ENCODE results near the gene PAEP.
"Not testable (repeated sequence)": the region's sequence is repeated elsewhere in the genome, so short reads cannot be mapped to it uniquely, and the experiment has no call there.

The PAEP gene

GRCh38 chr9:135526089-135526729 is 35.3 kb upstream of the PAEP start:
- no peak for DNase-seq (ENCODE audit: low read depth)

GRCh38 chr9:135526730-135527571 is 34.6 kb upstream of the PAEP start:
- DNase-seq (ENCODE audit: low read depth), result no peak

DNA sequence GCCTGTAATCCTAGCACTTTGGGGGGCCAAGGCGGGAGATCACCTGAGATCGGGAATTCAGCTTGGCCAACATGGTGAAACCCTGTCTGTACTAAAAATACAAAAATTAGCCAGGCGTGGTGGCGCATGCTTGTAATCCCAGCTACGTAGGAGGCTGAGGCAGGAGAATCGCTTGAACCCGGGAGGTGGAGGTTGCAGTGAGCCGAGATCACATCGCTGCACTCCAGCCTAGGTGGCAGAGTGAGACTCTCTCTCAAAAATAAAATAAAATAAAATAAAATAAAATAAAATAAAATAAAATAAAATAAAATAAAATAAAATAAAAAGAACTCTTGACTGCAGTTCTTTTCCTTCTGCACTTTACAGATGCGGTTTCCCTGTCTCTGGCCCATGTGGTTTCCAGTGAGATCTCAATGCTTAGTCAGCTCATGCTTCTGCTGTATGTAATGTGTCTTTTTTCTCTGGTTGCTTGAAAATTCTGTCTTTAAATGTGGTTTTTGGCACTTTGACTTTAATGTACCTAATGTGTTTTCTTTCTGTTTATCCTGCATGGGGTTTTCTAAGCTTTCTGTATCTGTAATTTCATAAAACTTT is 32.6 kb upstream of the PAEP start:
- not testable (repeated sequence) for DNase-seq (ENCODE audit: low read depth)

DNA sequence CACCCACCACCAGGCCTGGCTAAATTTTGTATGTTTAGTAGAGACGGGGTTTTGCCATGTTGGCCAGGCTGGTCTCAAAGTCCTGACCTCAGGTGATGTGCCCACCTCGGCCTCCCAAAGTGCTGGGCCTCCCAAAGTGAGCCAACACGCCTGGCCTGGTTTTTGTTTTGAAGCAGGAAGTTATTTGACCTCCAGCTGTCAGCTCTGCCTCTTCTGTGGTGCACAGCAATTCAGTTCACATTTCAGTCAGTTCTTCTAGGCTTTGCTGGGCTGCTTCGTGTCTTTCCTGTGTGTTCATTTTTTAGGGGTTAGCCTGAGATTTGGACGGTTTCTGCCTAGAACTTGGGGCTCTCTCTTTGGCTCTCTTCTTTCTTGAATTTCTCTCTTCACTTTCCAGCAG is 31.4 kb upstream of the PAEP start:
- DNase-seq (ENCODE audit: low read depth), result no peak

DNA sequence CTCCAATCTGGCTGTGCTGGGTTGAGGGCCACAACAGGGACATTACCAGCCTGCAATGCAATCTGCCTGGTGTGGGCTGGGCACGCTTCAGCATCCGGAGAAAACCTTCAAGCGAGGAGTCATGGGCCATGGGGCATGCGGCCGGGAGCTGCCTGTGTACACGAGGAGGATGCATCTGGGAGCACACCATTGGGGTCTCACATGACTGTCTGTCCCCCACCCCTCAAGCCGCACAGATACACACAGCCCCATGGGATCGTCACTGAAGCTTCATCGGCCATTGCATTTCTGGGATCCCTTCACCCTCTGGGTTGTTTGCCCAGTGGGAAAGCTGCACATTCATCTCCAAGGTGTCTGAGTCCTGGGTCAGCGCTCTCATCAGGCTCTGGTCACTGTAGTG is 30.5 kb upstream of the PAEP start:
- DNase-seq (ENCODE audit: low read depth), result no peak

DNA sequence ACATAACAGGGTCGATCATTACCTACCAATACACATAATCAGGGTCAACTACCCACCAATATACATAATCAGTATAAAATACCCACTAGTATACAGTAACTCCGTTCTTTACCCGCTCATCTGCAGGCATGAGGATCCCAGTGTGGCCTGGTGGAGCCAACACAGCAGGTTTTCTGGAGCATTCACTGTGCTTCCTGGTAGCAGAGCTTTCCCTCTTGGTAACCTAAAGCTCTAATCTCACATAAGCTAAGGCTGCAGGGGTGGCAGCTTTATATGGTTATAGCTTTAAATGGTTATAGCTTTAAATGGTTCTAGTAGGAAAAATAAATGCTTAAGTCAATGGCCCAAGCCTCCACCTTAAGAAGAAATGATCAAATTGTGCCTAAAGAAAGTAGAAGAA is 28.4 kb upstream of the PAEP start:
- no peak for DNase-seq (ENCODE audit: low read depth)

GRCh38 chr9:135533674-135534073 is 27.9 kb upstream of the PAEP start:
- DNase-seq (ENCODE audit: low read depth), result no peak

- not testable (repeated sequence) for DNase-seq (ENCODE audit: low read depth)
Observed at GRCh38 chr9:135534192-135534711, 27.3 kb upstream of the PAEP start.

- not testable (repeated sequence) for DNase-seq (ENCODE audit: low read depth)
Observed at GRCh38 chr9:135534826-135535225, 26.7 kb upstream of the PAEP start.

- not testable (repeated sequence) for DNase-seq (ENCODE audit: low read depth)
Observed at GRCh38 chr9:135535631-135536030, 25.9 kb upstream of the PAEP start.

- no peak for DNase-seq (ENCODE audit: low read depth)
Observed at GRCh38 chr9:135536216-135536615, 25.3 kb upstream of the PAEP start.

DNA sequence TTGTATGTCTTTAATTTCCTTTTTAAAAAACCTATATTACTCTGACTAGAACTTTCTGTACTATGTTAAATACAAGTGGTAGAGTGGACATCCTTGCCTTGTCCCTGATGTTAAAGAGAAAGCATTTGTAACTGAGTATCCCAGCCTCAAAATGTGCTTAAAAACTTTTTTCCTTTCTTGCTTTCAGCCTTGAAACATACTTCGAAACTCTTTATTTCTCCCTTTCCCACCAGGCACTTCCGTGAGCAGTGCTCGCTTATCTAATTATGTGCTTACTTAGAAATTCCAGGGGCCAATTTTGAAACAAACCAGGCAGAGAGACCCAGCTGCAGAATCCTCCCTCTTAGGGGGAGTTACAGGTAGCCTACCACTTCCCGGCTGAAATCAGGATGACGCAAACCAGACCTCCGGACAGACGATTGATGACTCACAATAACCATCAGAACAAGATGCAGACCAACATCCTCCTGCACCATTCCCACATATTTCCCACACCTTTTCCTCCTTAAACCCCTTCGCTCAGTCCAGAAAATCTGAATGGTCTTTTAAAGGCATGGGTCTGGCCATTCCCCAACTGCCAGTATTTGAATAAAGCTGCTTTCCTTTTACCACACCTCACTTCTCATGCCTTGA is 18.2 kb upstream of the PAEP start:
- not testable (repeated sequence) for DNase-seq (ENCODE audit: low read depth)

DNA sequence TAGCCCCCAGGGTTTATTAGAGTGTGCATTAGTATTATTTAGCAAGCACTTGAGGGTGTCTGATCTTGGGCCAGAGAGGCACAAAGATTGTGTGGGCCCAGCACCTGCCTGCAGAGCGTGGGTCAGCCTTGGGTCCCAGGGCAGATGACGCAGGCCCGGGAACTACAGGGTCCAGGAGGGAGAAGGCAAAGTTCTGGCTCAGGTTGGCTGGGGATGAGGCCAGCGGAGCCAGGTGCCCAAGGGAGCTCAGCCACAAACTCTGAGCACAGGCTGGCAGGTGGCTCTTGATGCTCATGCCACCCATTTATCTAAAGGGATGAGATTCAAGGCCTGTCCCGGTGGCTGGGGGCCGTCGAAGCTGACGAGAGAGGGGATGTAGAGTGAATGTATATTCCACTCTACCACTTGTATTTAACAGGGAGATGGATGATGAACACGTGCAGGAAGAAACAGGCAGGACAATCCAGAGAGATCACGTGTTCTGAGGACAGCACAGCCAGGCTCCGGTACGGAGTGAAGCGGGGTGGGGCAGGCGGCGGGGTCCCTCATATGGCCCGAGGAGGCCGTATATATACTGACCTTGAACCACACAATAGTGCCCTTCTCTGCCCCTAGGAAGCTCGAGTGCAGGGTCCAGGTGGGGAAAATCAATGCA is 16.4 kb upstream of the PAEP start:
- DNase-seq (ENCODE audit: low read depth), result no peak

GRCh38 chr9:135545646-135546176 is 15.8 kb upstream of the PAEP start, which contains the start of gene OBP2A:
OBP2A (plus strand) TSS chr9:135546126; CDS start chr9:135546181, 55 bp downstream.
- DNase-seq (ENCODE audit: low read depth), result not testable (repeated sequence)

GRCh38 chr9:135546792-135547617 is 14.6 kb upstream of the PAEP start:
- DNase-seq (ENCODE audit: low read depth), result not testable (repeated sequence)

- no peak for DNase-seq (ENCODE audit: low read depth)
Observed at GRCh38 chr9:135547756-135548736, 13.5 kb upstream of the PAEP start.

GRCh38 chr9:135549478-135550343 is 11.8 kb upstream of the PAEP start:
- DNase-seq (ENCODE audit: low read depth), result not testable (repeated sequence)

- DNase-seq (ENCODE audit: low read depth), result no peak
Observed at GRCh38 chr9:135550344-135550918, 11.1 kb upstream of the PAEP start.

Measured in T-helper 22 cell (primary cell).